ENCODE measurements around the gene IL17F. TPM values are rescaled to one million over a fixed set of nuclear protein-coding genes. Genes with fewer than 3 reads are reported as not detected.
"Not testable (repeated sequence)": the region's sequence is repeated elsewhere in the genome, so short reads cannot be mapped to it uniquely, and the experiment has no call there.

Gene IL17F
- total and polyA plus RNA-seq, 5 donors from 2014 or later = 0.46 to 0.64 TPM; not detected in 3

DNA sequence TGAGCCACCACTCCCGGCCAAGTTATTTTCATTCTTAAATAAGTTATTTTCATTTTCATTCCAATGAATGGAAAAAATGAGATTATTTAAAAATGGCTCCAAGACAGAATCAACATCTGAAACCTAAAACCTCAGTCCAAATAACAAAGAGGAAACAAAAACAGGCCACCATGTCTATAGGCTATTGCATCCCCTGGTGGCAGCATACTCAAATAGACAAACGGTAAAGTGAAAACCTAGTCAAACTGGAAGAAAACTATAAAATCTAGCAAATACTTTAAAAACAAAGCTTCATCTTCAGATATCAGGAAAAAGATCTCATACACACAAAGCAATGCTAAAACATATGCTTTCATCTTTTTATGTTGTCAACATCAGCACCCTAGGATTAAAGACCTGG lies 37.2 kb downstream of the IL17F start:
- no peaks in the 10 kb centered on the region for H3K36me3 Mint-ChIP-seq
- no peaks in the 10 kb centered on the region for H3K9me3 ChIP-seq (ENCODE audit: control insufficient read depth in 2 of 2, low read length in 2 of 2)
- H3K36me3 ChIP-seq (ENCODE audit: control insufficient read depth, insufficient read depth, low read length) = no peaks in the 10 kb centered on the region
- no peaks in the 10 kb centered on the region for H3K4me1 ChIP-seq (ENCODE audit: control insufficient read depth, insufficient read depth, low read length, poor library complexity, severe bottlenecking)
- H3K4me3 Mint-ChIP-seq = no peak overlapping the region
- peaks cover 34% of the 10 kb centered on the region for H3K27me3 Mint-ChIP-seq
- peaks cover 0 to 5% (median 0%) of the 10 kb centered on the region in 4 donors for H3K4me1 Mint-ChIP-seq
- H3K27me3 ChIP-seq (ENCODE audit: control insufficient read depth, insufficient read depth, low read length) = peaks cover 2% of the 10 kb centered on the region
- ATAC-seq (ENCODE audit: low read depth in 2 of 2) = no peak
- DNase-seq = no peak
- no peak overlapping the region for H3K27ac ChIP-seq (ENCODE audit: insufficient read depth, low read length, poor library complexity, severe bottlenecking)
- H3K27ac Mint-ChIP-seq = no peak overlapping the region
- H3K9me3 Mint-ChIP-seq = peaks cover 0 to 2% (median 0%) of the 10 kb centered on the region in 7 donors
- H3K4me3 ChIP-seq (ENCODE audit: low read depth, low read length) = no peak overlapping the region

DNA sequence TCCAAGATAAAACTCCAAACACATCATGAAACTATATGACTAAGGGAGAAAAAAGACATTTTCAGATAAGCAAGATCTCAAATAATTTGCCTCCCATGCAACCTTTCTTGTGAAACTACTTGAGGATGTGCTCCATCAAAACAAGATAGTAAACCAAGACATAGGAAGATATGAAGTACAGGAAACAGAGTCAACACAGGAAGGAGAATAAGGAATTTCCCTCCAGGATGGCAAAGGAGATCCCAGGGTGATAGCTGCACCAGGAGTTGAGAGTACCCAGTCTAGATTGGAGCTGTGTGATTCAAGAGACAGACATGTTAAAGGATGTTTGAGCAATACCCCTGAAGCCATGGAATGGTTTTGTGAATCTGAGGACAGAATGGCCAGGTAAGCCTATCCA lies 42.8 kb downstream of the IL17F start:
- Histone ChIP-seq H3K27me3 (ENCODE audit: control insufficient read depth, insufficient read depth, low read length) (peaks cover 3% of the 10 kb centered on the region), H3K36me3 (ENCODE audit: control insufficient read depth, insufficient read depth, low read length) (no peaks in the 10 kb centered on the region), H3K4me1 (ENCODE audit: control insufficient read depth, insufficient read depth, low read length, poor library complexity, severe bottlenecking) (no peaks in the 10 kb centered on the region), H3K9me3 (ENCODE audit: control insufficient read depth in 2 of 2, low read length in 2 of 2) (peaks cover 1 to 4% of the 10 kb centered on the region in 2 experiments), H3K4me3 (ENCODE audit: low read depth, low read length) (no peak overlapping the region), H3K27ac (ENCODE audit: insufficient read depth, low read length, poor library complexity, severe bottlenecking) (no peak overlapping the region)
- H3K4me3 Mint-ChIP-seq = no peak overlapping the region
- H3K27ac Mint-ChIP-seq = no peak overlapping the region
- ATAC-seq (ENCODE audit: low read depth in 2 of 2) (no peak), DNase-seq (no peak)
- H3K27me3 Mint-ChIP-seq = peaks cover 12% of the 10 kb centered on the region
- H3K4me1 Mint-ChIP-seq = no peaks in the 10 kb centered on the region
- peaks cover 0 to 28% (median 8%) of the 10 kb centered on the region in 7 donors for H3K9me3 Mint-ChIP-seq
- no peaks in the 10 kb centered on the region for H3K36me3 Mint-ChIP-seq

DNA sequence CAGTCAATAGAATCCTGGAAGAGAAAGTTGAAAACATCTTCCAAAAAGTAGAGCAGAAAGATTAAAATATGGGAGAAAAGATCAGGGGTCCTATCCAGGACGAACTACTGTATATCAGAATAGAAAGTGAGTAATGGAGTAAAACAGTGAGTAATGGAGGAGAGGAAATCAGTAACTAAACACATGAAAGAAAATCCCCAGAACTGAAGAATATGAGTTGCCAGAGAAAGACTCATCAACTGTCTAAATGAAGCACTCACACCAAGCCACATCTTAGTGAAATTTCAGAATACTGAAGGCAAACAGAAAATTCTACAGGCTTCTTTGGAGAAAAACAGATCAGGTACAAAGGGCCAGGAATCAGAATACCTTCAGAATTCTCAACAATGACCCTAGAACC lies 43.3 kb downstream of the IL17F start:
- Histone ChIP-seq H3K4me1 (ENCODE audit: control insufficient read depth, insufficient read depth, low read length, poor library complexity, severe bottlenecking) (no peaks in the 10 kb centered on the region), H3K27me3 (ENCODE audit: control insufficient read depth, insufficient read depth, low read length) (peaks cover 3% of the 10 kb centered on the region), H3K36me3 (ENCODE audit: control insufficient read depth, insufficient read depth, low read length) (no peaks in the 10 kb centered on the region), H3K4me3 (ENCODE audit: low read depth, low read length) (no peak overlapping the region), H3K27ac (ENCODE audit: insufficient read depth, low read length, poor library complexity, severe bottlenecking) (no peak overlapping the region), H3K9me3 (ENCODE audit: control insufficient read depth in 2 of 2, low read length in 2 of 2) (peaks cover 1 to 4% of the 10 kb centered on the region in 2 experiments)
- DNase-seq (no peak), ATAC-seq (ENCODE audit: low read depth in 2 of 2) (no peak)
- Mint-ChIP-seq H3K4me1 (no peaks in the 10 kb centered on the region), H3K36me3 (no peaks in the 10 kb centered on the region), H3K9me3 (peaks cover 0 to 28% (median 8%) of the 10 kb centered on the region in 7 donors), H3K4me3 (no peak overlapping the region), H3K27ac (no peak overlapping the region), H3K27me3 (peaks cover 12% of the 10 kb centered on the region)

DNA sequence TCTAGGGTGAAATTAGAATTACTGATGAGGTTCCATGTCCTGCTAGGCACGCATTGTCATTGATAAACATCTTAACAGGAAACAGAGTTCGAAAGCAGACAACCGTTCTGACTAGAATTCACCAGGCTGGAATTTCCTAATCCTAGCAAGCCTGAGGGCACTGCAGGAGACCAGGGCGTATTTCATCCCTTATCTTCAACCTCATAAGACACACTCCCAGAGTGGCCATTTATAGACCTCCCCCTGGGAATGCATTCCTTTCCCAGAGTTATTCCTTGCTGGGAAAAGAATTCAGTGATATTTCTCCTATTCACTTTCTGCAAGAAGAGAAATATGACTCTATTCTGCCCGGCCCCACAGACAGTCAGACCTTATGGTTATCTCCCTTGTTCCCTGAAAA lies 44.2 kb downstream of the IL17F start:
- H3K27ac ChIP-seq (ENCODE audit: insufficient read depth, low read length, poor library complexity, severe bottlenecking); H3K4me1 Mint-ChIP-seq; ATAC-seq (ENCODE audit: low read depth in 2 of 2); H3K9me3 ChIP-seq (ENCODE audit: control insufficient read depth in 2 of 2, low read length in 2 of 2); H3K4me1 ChIP-seq (ENCODE audit: control insufficient read depth, insufficient read depth, low read length, poor library complexity, severe bottlenecking); H3K27ac Mint-ChIP-seq; DNase-seq; H3K36me3 Mint-ChIP-seq; H3K4me3 Mint-ChIP-seq; H3K27me3 ChIP-seq (ENCODE audit: control insufficient read depth, insufficient read depth, low read length); H3K36me3 ChIP-seq (ENCODE audit: control insufficient read depth, insufficient read depth, low read length); H3K4me3 ChIP-seq (ENCODE audit: low read depth, low read length): not testable (repeated sequence)
- H3K27me3 Mint-ChIP-seq = peaks cover 12% of the 10 kb centered on the region
- H3K9me3 Mint-ChIP-seq = peaks cover 0 to 28% (median 8%) of the 10 kb centered on the region in 7 donors

DNA sequence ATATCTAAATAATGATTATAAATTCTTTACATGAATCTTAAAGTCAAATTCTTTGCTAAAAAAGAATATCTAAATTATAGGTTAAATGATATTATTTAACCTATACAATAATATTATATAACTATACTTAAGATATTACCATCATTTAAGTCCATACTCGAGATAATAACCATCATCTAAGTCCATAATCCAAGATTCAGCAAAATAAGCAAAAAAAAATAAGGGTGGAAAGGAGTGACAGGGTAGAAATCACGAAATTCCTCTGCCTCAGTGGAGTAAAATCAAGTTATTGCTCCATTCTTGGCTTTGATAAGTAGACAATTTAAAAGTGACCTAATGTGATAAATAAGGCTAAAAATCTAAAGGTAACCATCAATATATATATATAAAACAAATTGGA lies 48.4 kb downstream of the IL17F start:
- Histone ChIP-seq H3K9me3 (ENCODE audit: control insufficient read depth in 2 of 2, low read length in 2 of 2) (peaks cover 0 to 1% of the 10 kb centered on the region in 2 experiments), H3K27me3 (ENCODE audit: control insufficient read depth, insufficient read depth, low read length) (peaks cover 5% of the 10 kb centered on the region), H3K4me1 (ENCODE audit: control insufficient read depth, insufficient read depth, low read length, poor library complexity, severe bottlenecking) (no peaks in the 10 kb centered on the region), H3K36me3 (ENCODE audit: control insufficient read depth, insufficient read depth, low read length) (no peaks in the 10 kb centered on the region), H3K4me3 (ENCODE audit: low read depth, low read length) (no peak overlapping the region), H3K27ac (ENCODE audit: insufficient read depth, low read length, poor library complexity, severe bottlenecking) (no peak overlapping the region)
- Mint-ChIP-seq H3K4me3 (no peak overlapping the region), H3K4me1 (no peaks in the 10 kb centered on the region), H3K36me3 (no peaks in the 10 kb centered on the region), H3K27ac (no peak overlapping the region), H3K9me3 (peaks cover 0 to 25% (median 8%) of the 10 kb centered on the region in 7 donors), H3K27me3 (peaks cover 5% of the 10 kb centered on the region)
- ATAC-seq (ENCODE audit: low read depth in 2 of 2) (no peak), DNase-seq (no peak)

DNA sequence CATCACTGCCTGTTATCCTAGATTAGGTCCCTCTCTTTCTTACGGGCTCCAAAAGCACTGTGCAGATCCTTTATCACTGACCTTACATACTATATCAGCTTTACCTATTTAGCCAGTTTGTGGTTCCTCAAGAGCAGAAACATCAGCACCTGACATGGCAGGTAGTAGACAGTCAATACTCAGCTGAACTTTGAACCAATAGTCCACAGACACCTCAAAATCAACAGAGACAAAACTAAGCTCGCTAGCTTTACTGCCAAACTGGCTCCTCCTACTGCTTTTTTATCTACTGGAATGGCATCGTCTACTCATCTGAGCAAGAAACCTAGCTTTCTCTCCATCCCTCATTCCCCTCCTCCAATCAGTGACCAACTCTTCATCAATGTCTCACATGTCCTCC lies 52.5 kb downstream of the IL17F start:
- Mint-ChIP-seq H3K4me1 (no peaks in the 10 kb centered on the region), H3K27me3 (peaks cover 10% of the 10 kb centered on the region), H3K4me3 (peak overlapping the region in 1 of 4 donors; percentile 8), H3K27ac (no peak overlapping the region), H3K36me3 (no peaks in the 10 kb centered on the region), H3K9me3 (no peaks in the 10 kb centered on the region)
- Histone ChIP-seq H3K27ac (ENCODE audit: insufficient read depth, low read length, poor library complexity, severe bottlenecking) (no peak overlapping the region), H3K4me3 (ENCODE audit: low read depth, low read length) (no peak overlapping the region), H3K27me3 (ENCODE audit: control insufficient read depth, insufficient read depth, low read length) (peaks cover 10% of the 10 kb centered on the region), H3K4me1 (ENCODE audit: control insufficient read depth, insufficient read depth, low read length, poor library complexity, severe bottlenecking) (no peaks in the 10 kb centered on the region), H3K9me3 (ENCODE audit: control insufficient read depth in 2 of 2, low read length in 2 of 2) (no peaks in the 10 kb centered on the region), H3K36me3 (ENCODE audit: control insufficient read depth, insufficient read depth, low read length) (no peaks in the 10 kb centered on the region)
- no peak for ATAC-seq (ENCODE audit: low read depth in 2 of 2)
- no peak for DNase-seq

DNA sequence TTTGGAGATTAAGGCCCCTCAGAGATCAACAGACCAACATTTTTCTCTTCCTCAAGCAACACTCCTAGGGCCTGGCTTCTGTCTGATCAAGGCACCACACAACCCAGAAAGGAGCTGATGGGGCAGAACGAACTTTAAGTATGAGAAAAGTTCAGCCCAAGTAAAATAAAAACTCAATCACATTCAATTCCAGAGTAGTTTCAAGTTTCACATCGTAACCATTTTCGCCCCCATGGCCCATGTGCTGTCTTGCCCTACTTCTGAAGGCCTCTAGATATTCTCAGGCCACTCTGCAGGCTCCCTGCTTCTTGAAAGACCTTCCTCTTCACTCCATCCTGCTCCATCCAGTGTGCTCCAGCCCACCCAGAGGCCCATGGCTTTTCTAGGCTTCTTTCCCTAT lies 53.9 kb downstream of the IL17F start:
- DNase-seq (no peak), ATAC-seq (ENCODE audit: low read depth in 2 of 2) (no peak)
- Histone ChIP-seq H3K4me1 (ENCODE audit: control insufficient read depth, insufficient read depth, low read length, poor library complexity, severe bottlenecking) (no peaks in the 10 kb centered on the region), H3K9me3 (ENCODE audit: control insufficient read depth in 2 of 2, low read length in 2 of 2) (no peaks in the 10 kb centered on the region), H3K27me3 (ENCODE audit: control insufficient read depth, insufficient read depth, low read length) (peaks cover 10% of the 10 kb centered on the region), H3K4me3 (ENCODE audit: low read depth, low read length) (no peak overlapping the region), H3K27ac (ENCODE audit: insufficient read depth, low read length, poor library complexity, severe bottlenecking) (no peak overlapping the region), H3K36me3 (ENCODE audit: control insufficient read depth, insufficient read depth, low read length) (no peaks in the 10 kb centered on the region)
- H3K9me3 Mint-ChIP-seq = peaks cover 0 to 3% (median 0%) of the 10 kb centered on the region in 7 donors
- H3K36me3 Mint-ChIP-seq = no peaks in the 10 kb centered on the region
- H3K4me1 Mint-ChIP-seq = no peaks in the 10 kb centered on the region
- no peak overlapping the region for H3K27ac Mint-ChIP-seq
- H3K4me3 Mint-ChIP-seq = peak overlapping the region in 1 of 4 donors; percentile 4
- H3K27me3 Mint-ChIP-seq = peaks cover 10% of the 10 kb centered on the region

DNA sequence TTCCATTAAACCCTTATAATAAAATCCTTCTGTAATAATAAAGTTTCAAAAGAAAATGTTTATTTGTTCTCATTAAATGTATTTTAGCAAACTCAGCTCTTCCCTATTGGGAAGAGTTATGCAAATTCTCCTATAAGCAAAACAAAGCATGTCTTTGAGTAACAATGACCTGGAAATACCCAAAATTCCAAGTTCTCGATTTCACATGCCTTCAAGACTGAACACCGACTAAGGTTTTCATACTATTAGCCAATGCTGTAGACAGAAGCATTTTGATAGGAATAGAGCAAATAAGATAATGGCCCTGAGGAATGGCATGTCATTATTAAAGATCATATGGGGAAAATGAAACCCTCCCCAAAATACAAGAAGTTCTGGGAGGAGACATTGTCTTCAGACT lies 54.3 kb downstream of the IL17F start:
- Histone ChIP-seq H3K27me3 (ENCODE audit: control insufficient read depth, insufficient read depth, low read length) (peaks cover 10% of the 10 kb centered on the region), H3K9me3 (ENCODE audit: control insufficient read depth in 2 of 2, low read length in 2 of 2) (no peaks in the 10 kb centered on the region), H3K4me1 (ENCODE audit: control insufficient read depth, insufficient read depth, low read length, poor library complexity, severe bottlenecking) (no peaks in the 10 kb centered on the region), H3K27ac (ENCODE audit: insufficient read depth, low read length, poor library complexity, severe bottlenecking) (no peak overlapping the region), H3K36me3 (ENCODE audit: control insufficient read depth, insufficient read depth, low read length) (no peaks in the 10 kb centered on the region), H3K4me3 (ENCODE audit: low read depth, low read length) (no peak overlapping the region)
- DNase-seq (no peak), ATAC-seq (ENCODE audit: low read depth in 2 of 2) (no peak)
- Mint-ChIP-seq H3K4me3 (no peak overlapping the region), H3K4me1 (no peaks in the 10 kb centered on the region), H3K27ac (no peak overlapping the region), H3K9me3 (peaks cover 0 to 3% (median 0%) of the 10 kb centered on the region in 7 donors), H3K27me3 (peaks cover 9% of the 10 kb centered on the region), H3K36me3 (no peaks in the 10 kb centered on the region)
